GM23338 (cell line): Measurements from ENCODE around the gene MPRIP. TPM values are rescaled to one million over a fixed set of nuclear protein-coding genes. Genes with fewer than 3 reads are reported as not detected.

Source experiments
- ATAC-seq: fragments of 200-7000 bp; cut with Tn5 transposase; 3 replicates; pipeline ENCODE4 v1.9.1; 2020
- DNase-seq: peaks from one replicate; pipeline ENCODE4 v3.0.0-alpha.2; 2015; ENCODE audit warnings: low spot score
- H2AFZ ChIP-seq: fragments of 200-600 bp; sonication (generic); 2 replicates; pipeline ENCODE4 v1.8.0; 2016; ENCODE audit warnings: antibody characterized with exemption, mild to moderate bottlenecking, moderate library complexity
- H3F3A ChIP-seq: fragments of 200-600 bp; sonication (generic); replicated peaks from 2 replicates; pipeline ENCODE4 v1.8.0; 2017; ENCODE audit warnings: antibody characterized with exemption, mixed run types, low read depth
- H3K27ac ChIP-seq: fragments of 200-600 bp; sonication (generic); 2 replicates; pipeline ENCODE4 v1.6.1; 2016; ENCODE audit warnings: low read depth
- H3K27me3 ChIP-seq: fragments of 200-600 bp; sonication (generic); 2 replicates; pipeline ENCODE4 v1.8.0; 2016; ENCODE audit warnings: mild to moderate bottlenecking, mixed run types, moderate library complexity; ENCODE audit not compliant: insufficient read depth
- H3K36me3 ChIP-seq: fragments of 200-600 bp; sonication (generic); 2 replicates; pipeline ENCODE4 v1.8.0; 2016; ENCODE audit warnings: mild to moderate bottlenecking; ENCODE audit not compliant: insufficient read depth
- H3K4me1 ChIP-seq: fragments of 200-600 bp; sonication (generic); 2 replicates; pipeline ENCODE4 v1.8.0; 2016; ENCODE audit warnings: mild to moderate bottlenecking, moderate library complexity; ENCODE audit not compliant: insufficient read depth
- H3K4me2 ChIP-seq: fragments of 200-600 bp; sonication (generic); 2 replicates; pipeline ENCODE4 v1.7.1; 2017; ENCODE audit warnings: mixed run types
- H3K4me3 ChIP-seq: fragments of 200-600 bp; sonication (generic); 2 replicates; pipeline ENCODE4 v1.6.1; 2016; ENCODE audit warnings: mixed run types
- H3K79me2 ChIP-seq: fragments of 200-600 bp; sonication (generic); replicated peaks from 2 replicates; pipeline ENCODE4 v1.8.0; 2017; ENCODE audit warnings: mild to moderate bottlenecking; ENCODE audit not compliant: insufficient read depth
- H3K9me2 ChIP-seq: fragments of 200-600 bp; sonication (generic); 2 replicates; pipeline ENCODE4 v1.8.0; 2017; ENCODE audit not compliant: insufficient read depth
- H4K20me1 ChIP-seq: fragments of 200-600 bp; sonication (generic); replicated peaks from 2 replicates; pipeline ENCODE4 v1.8.0; 2017; ENCODE audit warnings: mild to moderate bottlenecking; ENCODE audit not compliant: insufficient read depth
- H3K27ac Mint-ChIP-seq: 2 replicates; pipeline ENCODE4 v1.8.0; 2020; ENCODE audit warnings: inconsistent platforms, mild to moderate bottlenecking, moderate library complexity, mixed read lengths
- H3K27me3 Mint-ChIP-seq: 3 replicates; pipeline ENCODE4 v1.8.0; 2022; ENCODE audit warnings: low read depth, mild to moderate bottlenecking, moderate library complexity, mixed read lengths, inconsistent platforms; ENCODE audit not compliant: insufficient read depth, poor library complexity
- H3K36me3 Mint-ChIP-seq: 3 replicates; pipeline ENCODE4 v1.8.0; 2021; ENCODE audit warnings: low read depth, mild to moderate bottlenecking, inconsistent platforms, moderate library complexity, mixed read lengths
- H3K4me1 Mint-ChIP-seq: 3 replicates; pipeline ENCODE4 v1.8.0; 2020; ENCODE audit warnings: mild to moderate bottlenecking, inconsistent platforms, mixed read lengths
- H3K4me3 Mint-ChIP-seq: 3 replicates; pipeline ENCODE4 v1.8.0; 2021; ENCODE audit warnings: moderate library complexity, mild to moderate bottlenecking, inconsistent platforms, mixed read lengths
- H3K9me3 Mint-ChIP-seq: 3 replicates; pipeline ENCODE4 v1.8.0; 2020; ENCODE audit warnings: moderate library complexity, mild to moderate bottlenecking, inconsistent platforms, mixed read lengths
- CTCF ChIP-seq, 2 experiments: fragments of 200-600 bp in 1 of 2; sonication (generic) in 1 of 2; conservative IDR thresholded peaks; 2 replicates each; pipeline versions ENCODE4 v1.5.1 to v1.6.1; 2016 to 2017; ENCODE audit warnings: antibody characterized with exemption in 2 of 2, low read depth in 2 of 2, mild to moderate bottlenecking in 2 of 2, moderate library complexity in 1 of 2
- EZH2phosphoT487 ChIP-seq: fragments of 200-600 bp; sonication (generic); IDR thresholded peaks from one replicate; pipeline ENCODE4 v1.8.1; 2018; ENCODE audit warnings: antibody characterized with exemption; ENCODE audit not compliant: unreplicated experiment
- JUNB ChIP-seq: IDR thresholded peaks from one replicate; pipeline ENCODE4 v1.6.1; 2016; ENCODE audit warnings: antibody characterized with exemption; ENCODE audit not compliant: unreplicated experiment
- NANOG ChIP-seq: IDR thresholded peaks from 2 replicates; pipeline ENCODE4 v1.6.1; 2016; ENCODE audit warnings: antibody characterized with exemption, borderline replicate concordance
- STAT1 ChIP-seq: IDR thresholded peaks from one replicate; pipeline ENCODE4 v1.6.1; 2016; ENCODE audit warnings: antibody characterized with exemption; ENCODE audit not compliant: unreplicated experiment
- ZNF462 ChIP-seq: fragments of 250-450 bp; sonication (Bioruptor Pico); IDR thresholded peaks from 2 replicates; pipeline ENCODE4 v1.5.0; 2020; ENCODE audit warnings: mild to moderate bottlenecking, moderate library complexity
- polyA plus RNA-seq: library from polyadenylated mRNA; unstranded; fragments of >200 nt; fragmentation: Nextera tagmentation; extraction: Ambion mirVana; gene quantifications from 2 replicates; pipeline ENCODE4 v1.2.1, GENCODE V29; 2016
- total RNA-seq: library from RNA; depleted of rRNA; stranded (reverse); fragments of >200 nt; shearing (Covaris generic); gene quantifications from 2 replicates; pipeline ENCODE4 v1.2.3, GENCODE V29; 2014
- TF ChIP-seq, protein P1 (sequence below): IDR thresholded peaks from 2 replicates; pipeline ENCODE4 v1.6.1; 2016; ENCODE audit warnings: antibody characterized with exemption

MPRIP gene
- total and polyA plus RNA-seq, 2 experiments from 2014 or later = 39.3 to 113 TPM

GRCh38 chr17:17241656-17242055 is 199.4 kb downstream of the MPRIP start (continued):
- no peak for TF ChIP-seq ZNF462
- TF ChIP-seq EZH2phosphoT487 = no peak

GRCh38 chr17:17242246-17242645 is 200.0 kb downstream of the MPRIP start:
- peaks cover 3% of the 10 kb centered on the region; the same call in 1 of the 2 replicates for H4K20me1 ChIP-seq
- H3K36me3 Mint-ChIP-seq = peaks cover 19% of the 10 kb centered on the region
- no peak overlapping the region for H3K4me3 ChIP-seq
- H3K4me2 ChIP-seq = no peak overlapping the region
- H3K4me1 Mint-ChIP-seq = peaks cover 3% of the 10 kb centered on the region; the same call in 1 of the 3 replicates
- DNase-seq (no peak), ATAC-seq (no peak)
- peaks cover under 1% of the 10 kb centered on the region for H3K27me3 Mint-ChIP-seq
- no peak overlapping the region for H3K27ac Mint-ChIP-seq
- H3K4me3 Mint-ChIP-seq = no peak overlapping the region
- no peaks in the 10 kb centered on the region for H3K9me3 Mint-ChIP-seq
- no peaks in the 10 kb centered on the region for H3K4me1 ChIP-seq
- H3K27me3 ChIP-seq = no peaks in the 10 kb centered on the region
- no peak overlapping the region for H2AFZ ChIP-seq
- H3K36me3 ChIP-seq = peaks cover 6% of the 10 kb centered on the region
- H3F3A ChIP-seq = no peaks in the 10 kb centered on the region
- H3K27ac ChIP-seq = no peak overlapping the region
- H3K79me2 ChIP-seq = no peaks in the 10 kb centered on the region
- no peaks in the 10 kb centered on the region for H3K9me2 ChIP-seq
- TF ChIP-seq CTCF (conservative IDR thresholded peaks at IDR 0.05; ENCODE audit: low read depth in 2 of 2) (no peak), JUNB (no peak), STAT1 (no peak), EZH2phosphoT487 (no peak), NANOG (no peak), ZNF462 (no peak)
- TF ChIP-seq, protein P1, sequence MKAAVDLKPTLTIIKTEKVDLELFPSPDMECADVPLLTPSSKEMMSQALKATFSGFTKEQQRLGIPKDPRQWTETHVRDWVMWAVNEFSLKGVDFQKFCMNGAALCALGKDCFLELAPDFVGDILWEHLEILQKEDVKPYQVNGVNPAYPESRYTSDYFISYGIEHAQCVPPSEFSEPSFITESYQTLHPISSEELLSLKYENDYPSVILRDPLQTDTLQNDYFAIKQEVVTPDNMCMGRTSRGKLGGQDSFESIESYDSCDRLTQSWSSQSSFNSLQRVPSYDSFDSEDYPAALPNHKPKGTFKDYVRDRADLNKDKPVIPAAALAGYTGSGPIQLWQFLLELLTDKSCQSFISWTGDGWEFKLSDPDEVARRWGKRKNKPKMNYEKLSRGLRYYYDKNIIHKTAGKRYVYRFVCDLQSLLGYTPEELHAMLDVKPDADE = no peak
